CD4-positive, alpha-beta T cell (primary cell): ENCODE data around the gene MACROD2. TPM values are rescaled to one million over a fixed set of nuclear protein-coding genes. Genes with fewer than 3 reads are reported as not detected.

ENCODE experiments used
- ATAC-seq: fragments of 200-7000 bp; cut with Tn5 transposase; one replicate; pipeline ENCODE4 v1.10.0; 2022; ENCODE audit warnings: mild to moderate bottlenecking; ENCODE audit not compliant: poor library complexity
- CTCF ChIA-PET: fragments of 350-600 bp; sonication (Branson Sonifier 250); formaldehyde crosslinking; loops from one replicate; lab custom pipeline; 2021; ENCODE audit warnings: antibody characterized with exemption, inconsistent platforms; lab: Charles Lee
- POLR2A ChIA-PET: fragments of 350-600 bp; sonication (Branson Sonifier 250); formaldehyde crosslinking; loops from one replicate; lab custom pipeline; 2021; ENCODE audit warnings: antibody characterized with exemption, inconsistent platforms; lab: Charles Lee
- DNase-seq, 14 experiments: peaks; one replicate each; pipeline ENCODE4 v3.0.0-alpha.2; 2013 to 2020; ENCODE audit warnings: mixed read lengths in 2 of 14
- H3K27ac ChIP-seq, 2 donors: one replicate each; pipeline versions ENCODE4 v1.5.1 to v1.7.0; 2013; ENCODE audit warnings: low read length in 2 of 2, low read depth in 1 of 2, mild to moderate bottlenecking in 1 of 2
- H3K27me3 ChIP-seq, 2 experiments: 1 replicate in 1 of 2; 2 replicates in 1 of 2; pipeline versions ENCODE4 v1.6.1 to v1.7.0; 2013; ENCODE audit warnings: low read length in 2 of 2, control low read depth in 1 of 2, mild to moderate bottlenecking in 1 of 2, moderate library complexity in 1 of 2; ENCODE audit not compliant: insufficient read depth in 2 of 2, control insufficient read depth in 1 of 2
- H3K36me3 ChIP-seq: one replicate; pipeline ENCODE4 v1.6.1; 2013; ENCODE audit warnings: low read length, control low read depth; ENCODE audit not compliant: insufficient read depth
- H3K4me1 ChIP-seq: one replicate; pipeline ENCODE4 v1.6.1; 2013; ENCODE audit warnings: low read length, control low read depth; ENCODE audit not compliant: insufficient read depth
- H3K4me3 ChIP-seq: one replicate; pipeline ENCODE4 v1.5.1; 2013; ENCODE audit warnings: mild to moderate bottlenecking, low read length, moderate library complexity
- H3K9me3 ChIP-seq, 2 experiments: 1 replicate in 1 of 2; 2 replicates in 1 of 2; pipeline versions ENCODE4 v1.6.1 to v1.7.0; 2013; ENCODE audit warnings: low read length in 2 of 2, mild to moderate bottlenecking in 2 of 2, control low read depth in 1 of 2, moderate library complexity in 1 of 2; ENCODE audit not compliant: control insufficient read depth in 1 of 2, insufficient read depth in 1 of 2
- H3K27ac Mint-ChIP-seq: one replicate; pipeline ENCODE4 v1.8.0; 2020; ENCODE audit warnings: mixed read lengths
- H3K27me3 Mint-ChIP-seq: one replicate; pipeline ENCODE4 v1.8.0; 2021; ENCODE audit warnings: mixed read lengths
- H3K36me3 Mint-ChIP-seq: one replicate; pipeline ENCODE4 v1.8.0; 2021; ENCODE audit warnings: low read depth, mixed read lengths
- H3K4me1 Mint-ChIP-seq: one replicate; pipeline ENCODE4 v1.8.0; 2021; ENCODE audit warnings: low read depth, mixed read lengths
- H3K4me3 Mint-ChIP-seq: one replicate; pipeline ENCODE4 v1.8.0; 2020; ENCODE audit warnings: mild to moderate bottlenecking, mixed read lengths
- H3K9me3 Mint-ChIP-seq: one replicate; pipeline ENCODE4 v1.8.0; 2020; ENCODE audit warnings: mixed read lengths
- CTCF ChIP-seq: fragments of 200-600 bp; IDR thresholded peaks from one replicate; pipeline ENCODE4 v1.8.0; 2022; ENCODE audit warnings: antibody characterized with exemption, mild to moderate bottlenecking
- intact Hi-C, 2 experiments: fragments of 100-400 bp; cut with DNase I in 1 of 2; cut with micrococcal nuclease in 1 of 2; formaldehyde crosslinking; loops; one replicate each; pipeline versions ENCODE4 v1.15.1 to v1.9.0; 2023 to 2025; cut with DNase I, micrococcal nuclease
- total RNA-seq, 174 experiments: library from RNA in 2 of 174; stranded (reverse) in 2 of 174; gene quantifications; one replicate each; pipeline ENCODE4 v1.2.3 and lab custom pipeline; 2021 to 2026

The MACROD2 gene
- total RNA-seq, 2 experiments from 2014 or later = not detected

GRCh38 chr20:15890407-15890982, 1895.2 kb downstream of the MACROD2 start:
- H3K4me3 Mint-ChIP-seq = no peak overlapping the region
- CTCF ChIA-PET = no interaction called here
- Histone ChIP-seq H3K36me3 (no peaks in the 10 kb centered on the region), H3K4me3 (no peak overlapping the region), H3K27ac (no peak overlapping the region), H3K9me3 (peaks cover 0 to 3% of the 10 kb centered on the region in 2 experiments), H3K4me1 (no peaks in the 10 kb centered on the region), H3K27me3 (no peaks in the 10 kb centered on the region)
- H3K9me3 Mint-ChIP-seq = peaks cover 2% of the 10 kb centered on the region
- POLR2A ChIA-PET = no interaction called here
- no peaks in the 10 kb centered on the region for H3K4me1 Mint-ChIP-seq
- H3K27ac Mint-ChIP-seq = no peak overlapping the region
- intact Hi-C loops = no loop called here
- no peaks in the 10 kb centered on the region for H3K27me3 Mint-ChIP-seq
- ATAC-seq (no peak), DNase-seq (no peak)
- no peak for TF ChIP-seq CTCF
- no peaks in the 10 kb centered on the region for H3K36me3 Mint-ChIP-seq

- peaks cover 0 to 4% of the 10 kb centered on the region in 2 experiments for H3K9me3 ChIP-seq
- Mint-ChIP-seq H3K4me3 (no peak overlapping the region), H3K4me1 (peaks cover 6% of the 10 kb centered on the region), H3K27ac (no peak overlapping the region), H3K27me3 (no peaks in the 10 kb centered on the region), H3K36me3 (no peaks in the 10 kb centered on the region), H3K9me3 (peaks cover 3% of the 10 kb centered on the region)
- no peak for TF ChIP-seq CTCF
- H3K27ac ChIP-seq = no peak overlapping the region
- H3K27me3 ChIP-seq = no peaks in the 10 kb centered on the region
- H3K4me3 ChIP-seq = no peak overlapping the region
- intact Hi-C loops = no loop called here
- POLR2A ChIA-PET = interaction anchor here (0.6 kb wide), 1 partner anchor 95 kb away, joined by 3 read pairs; no protein-coding TSS in a partner anchor
- CTCF ChIA-PET = no interaction called here
- DNase-seq (no peak), ATAC-seq (no peak)
- no peaks in the 10 kb centered on the region for H3K36me3 ChIP-seq
- H3K4me1 ChIP-seq = no peaks in the 10 kb centered on the region
Measured at GRCh38 chr20:15895126-15895525, 1899.8 kb downstream of the MACROD2 start.

- Histone ChIP-seq H3K36me3 (no peaks in the 10 kb centered on the region), H3K9me3 (peaks cover 0 to 4% of the 10 kb centered on the region in 2 experiments), H3K27ac (no peak overlapping the region), H3K4me1 (no peaks in the 10 kb centered on the region), H3K27me3 (no peaks in the 10 kb centered on the region), H3K4me3 (no peak overlapping the region)
- CTCF ChIA-PET = no interaction called here
- DNase-seq (peak in 2 of 14 experiments; percentile 5 to 21), ATAC-seq (no peak)
- H3K4me3 Mint-ChIP-seq = no peak overlapping the region
- no peak for TF ChIP-seq CTCF
- H3K9me3 Mint-ChIP-seq = peaks cover 3% of the 10 kb centered on the region
- no peaks in the 10 kb centered on the region for H3K27me3 Mint-ChIP-seq
- peaks cover 6% of the 10 kb centered on the region for H3K4me1 Mint-ChIP-seq
- POLR2A ChIA-PET = interaction anchor here (0.6 kb wide), 1 partner anchor 96 kb away, joined by 3 read pairs; no protein-coding TSS in a partner anchor
- no peak overlapping the region for H3K27ac Mint-ChIP-seq
- intact Hi-C loops = no loop called here
- H3K36me3 Mint-ChIP-seq = no peaks in the 10 kb centered on the region
Measured at GRCh38 chr20:15895560-15896084, 1900.3 kb downstream of the MACROD2 start.
